ENCODE measurements around the gene SSU72.
"Not testable (repeated sequence)": the region's sequence is repeated elsewhere in the genome, so short reads cannot be mapped to it uniquely, and the experiment has no call there.

Gene SSU72

DNA sequence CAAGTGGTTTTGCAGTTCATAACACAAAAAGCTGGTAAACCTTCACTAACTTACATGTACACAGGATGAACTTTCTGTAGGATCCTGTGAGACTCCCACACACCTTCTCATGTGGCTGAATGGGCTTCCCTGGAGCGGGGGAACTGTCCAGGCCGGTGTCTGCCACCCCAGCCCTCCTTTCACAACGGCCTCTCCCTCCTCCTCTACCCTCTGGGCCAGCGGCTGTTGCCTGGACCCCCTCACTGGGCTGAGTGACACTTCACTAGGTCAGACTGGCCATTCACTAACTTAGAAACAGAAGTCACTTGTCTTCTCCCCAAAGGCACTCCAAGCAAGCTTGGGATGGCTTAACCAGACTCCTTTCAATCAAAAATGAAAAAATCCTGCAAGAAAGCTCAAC is 16.1 kb downstream of the SSU72 start:
- no peak for DNase-seq (ENCODE audit: low spot score)

DNA sequence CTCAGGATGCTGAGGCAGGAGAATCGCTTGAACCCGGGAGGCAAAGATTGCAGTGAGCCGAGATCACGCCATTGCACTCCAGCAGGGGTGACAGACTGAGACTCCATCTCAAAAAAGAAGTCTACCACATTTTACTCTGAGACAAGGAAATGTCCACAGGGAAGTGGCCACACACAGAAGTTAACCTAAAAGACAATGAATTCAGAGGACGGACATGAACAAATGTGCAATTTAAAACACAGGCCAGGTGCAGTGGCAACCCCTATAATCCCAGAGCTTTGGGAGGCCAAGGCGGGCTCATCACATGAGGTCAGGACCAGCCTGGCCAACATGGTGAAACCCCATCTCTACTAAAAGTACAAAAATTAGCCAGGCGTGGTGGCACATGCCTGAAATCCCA is 17.0 kb downstream of the SSU72 start:
- not testable (repeated sequence) for DNase-seq (ENCODE audit: low spot score)

DNA sequence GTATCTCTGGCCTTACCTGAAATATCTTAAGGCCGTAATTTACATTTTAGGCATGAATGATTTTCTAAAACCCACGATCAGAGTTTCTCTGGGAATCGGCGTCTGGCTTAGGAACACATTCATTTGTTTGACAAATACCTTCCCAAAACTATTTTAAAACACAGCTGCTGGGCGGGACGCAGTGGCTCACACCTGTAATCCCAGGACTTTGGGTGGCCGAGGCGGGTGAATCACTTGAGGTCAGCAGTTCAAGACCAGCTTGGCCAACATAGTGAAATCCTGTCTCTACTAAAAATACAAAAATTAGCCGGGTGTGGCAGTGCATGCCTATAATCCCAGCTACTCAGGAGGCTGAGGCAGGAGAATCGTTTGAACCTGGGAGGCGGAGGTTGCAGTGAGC is 17.7 kb downstream of the SSU72 start:
- DNase-seq (ENCODE audit: low spot score): not testable (repeated sequence)

GRCh38 chr1:1556505-1556904 is 18.2 kb downstream of the SSU72 start:
- no peak for DNase-seq (ENCODE audit: low spot score)

DNA sequence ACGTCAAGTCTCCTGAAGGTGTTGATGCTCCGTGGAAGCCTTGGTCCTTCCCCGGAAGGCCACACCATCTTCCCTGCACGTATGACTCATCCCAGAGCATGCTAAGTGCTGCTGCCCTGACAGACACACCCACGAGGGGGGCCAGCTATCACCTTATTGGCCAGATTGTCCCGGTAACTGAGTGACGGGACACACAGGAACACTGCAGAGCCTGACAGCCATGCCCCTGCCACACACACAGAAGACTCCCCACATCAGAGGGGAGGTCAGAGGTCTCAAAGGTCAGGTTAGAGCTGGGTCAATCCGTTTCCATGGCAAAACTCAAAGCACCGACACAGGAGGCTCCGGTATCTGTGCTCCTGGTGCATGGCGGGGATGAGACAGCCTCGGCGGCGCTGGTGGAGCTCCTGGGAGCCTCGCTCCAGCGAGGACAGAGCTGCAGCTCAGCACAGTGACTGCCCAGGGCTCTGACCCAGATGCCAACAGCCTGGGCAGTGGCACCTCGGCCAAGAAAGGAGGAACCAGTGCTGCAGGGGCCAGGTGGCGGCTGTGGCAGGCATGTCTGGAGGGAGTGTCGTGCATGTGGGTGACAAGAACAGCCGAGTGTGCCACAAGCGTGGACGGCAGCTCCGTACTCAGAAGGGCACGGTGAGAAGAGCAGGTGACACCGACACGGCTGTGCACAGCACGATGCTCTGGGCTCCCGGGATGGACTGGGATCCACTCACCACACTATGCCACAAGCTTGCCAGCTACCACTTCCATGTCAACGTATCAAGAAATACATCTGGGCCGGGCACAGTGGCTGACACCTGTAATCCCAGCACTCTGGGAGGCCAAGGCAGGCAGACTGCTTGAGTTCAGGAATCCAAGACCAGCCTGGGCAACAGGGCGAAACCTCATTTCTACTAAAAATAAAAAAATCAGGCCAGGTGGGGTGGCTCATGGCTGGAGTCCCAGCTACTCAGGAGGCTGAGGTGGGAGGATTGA is 19.4 kb downstream of the SSU72 start:
- DNase-seq (ENCODE audit: low spot score): peak; percentile 38

GRCh38 chr1:1554550-1554925 is 20.1 kb downstream of the SSU72 start:
- DNase-seq (ENCODE audit: low spot score): no peak

- DNase-seq (ENCODE audit: low spot score): no peak
Measured at GRCh38 chr1:1553821-1554494, 20.7 kb downstream of the SSU72 start.

DNA sequence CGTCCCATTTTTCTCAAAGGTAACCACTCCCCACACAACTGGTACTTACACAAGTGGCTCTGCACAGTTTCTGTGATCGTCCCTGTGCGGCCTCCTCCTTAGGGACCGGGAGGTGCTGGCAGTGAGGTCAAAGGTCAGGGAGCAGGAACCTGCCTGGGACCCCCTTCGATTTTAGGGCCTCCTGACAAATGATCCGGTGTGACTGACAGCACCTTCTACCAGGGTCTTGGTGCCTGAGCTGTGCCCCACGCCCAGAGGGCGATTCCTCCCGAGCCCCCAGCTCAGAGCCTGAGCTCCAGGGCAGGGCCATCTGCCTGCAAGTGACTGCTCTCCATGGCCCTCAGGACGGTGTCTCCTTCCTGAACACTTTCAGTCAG is 22.4 kb downstream of the SSU72 start:
- no peak for DNase-seq (ENCODE audit: low spot score)

- no peak for DNase-seq (ENCODE audit: low spot score)
Measured at GRCh38 chr1:1551524-1552262, 23.0 kb downstream of the SSU72 start.

- peak; percentile 34 for DNase-seq (ENCODE audit: low spot score)
Measured at GRCh38 chr1:1550591-1551432, 23.9 kb downstream of the SSU72 start.

DNA sequence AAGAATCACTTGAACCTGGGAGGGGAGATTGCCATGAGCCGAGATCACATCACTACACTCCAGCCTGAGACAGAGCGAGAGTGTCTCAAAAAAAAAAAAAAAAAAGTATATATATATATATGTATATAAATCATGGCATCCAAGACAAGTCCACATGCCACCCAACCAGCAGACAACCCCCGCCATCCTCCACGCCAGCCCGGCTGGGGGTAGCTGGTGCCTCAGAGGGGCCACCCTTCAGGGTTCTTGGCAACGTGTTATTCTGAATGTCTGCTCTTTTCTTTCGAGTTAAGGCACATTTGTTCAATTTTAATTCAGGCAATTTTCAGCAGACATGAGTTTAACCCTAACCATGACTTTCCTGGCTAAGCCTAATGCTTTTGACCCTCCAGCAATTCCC is 24.6 kb downstream of the SSU72 start:
- no peak for DNase-seq (ENCODE audit: low spot score)

GRCh38 chr1:1548591-1548990 is 26.1 kb downstream of the SSU72 start:
- no peak for DNase-seq (ENCODE audit: low spot score)

DNA sequence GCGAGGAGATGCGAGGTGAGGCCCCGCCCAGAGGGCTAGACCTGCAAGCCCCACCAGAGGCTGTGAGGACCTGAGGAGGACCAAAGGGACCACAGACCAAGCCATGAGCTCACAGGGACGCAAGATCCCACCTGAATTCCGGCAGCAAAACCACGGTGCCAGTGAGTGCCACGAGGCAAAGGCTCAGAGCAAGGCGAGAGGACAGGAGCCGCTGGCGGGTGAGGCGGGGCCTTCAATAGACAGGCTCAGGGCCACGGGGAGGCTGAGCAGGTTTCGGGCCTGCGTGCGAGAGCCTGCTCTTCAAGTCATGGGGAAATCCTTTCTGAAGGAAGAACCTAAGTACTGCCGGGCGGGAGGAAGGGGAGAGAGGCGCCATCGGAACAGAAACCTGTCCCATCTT is 27.2 kb downstream of the SSU72 start:
- no peak for DNase-seq (ENCODE audit: low spot score)

DNA sequence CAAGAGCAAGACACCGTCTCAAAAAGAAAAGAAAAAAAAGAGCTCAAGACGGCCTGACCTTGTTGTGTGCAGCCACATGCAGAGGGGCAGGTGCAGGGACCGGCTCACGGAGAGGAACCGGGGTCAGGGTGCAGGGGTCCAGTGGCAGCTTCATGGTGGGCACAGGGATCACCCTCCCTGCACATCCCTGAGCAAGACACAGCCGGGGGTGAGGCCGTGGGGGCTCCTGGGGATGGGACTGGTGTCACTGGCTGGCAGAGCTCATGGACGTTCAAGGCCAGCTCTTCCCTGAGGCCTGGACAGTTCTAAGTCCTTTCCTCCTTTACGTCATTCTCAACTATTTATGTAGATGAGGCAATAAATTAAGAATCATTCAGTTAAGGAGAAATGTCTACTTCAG is 27.7 kb downstream of the SSU72 start:
- no peak for DNase-seq (ENCODE audit: low spot score)

DNA sequence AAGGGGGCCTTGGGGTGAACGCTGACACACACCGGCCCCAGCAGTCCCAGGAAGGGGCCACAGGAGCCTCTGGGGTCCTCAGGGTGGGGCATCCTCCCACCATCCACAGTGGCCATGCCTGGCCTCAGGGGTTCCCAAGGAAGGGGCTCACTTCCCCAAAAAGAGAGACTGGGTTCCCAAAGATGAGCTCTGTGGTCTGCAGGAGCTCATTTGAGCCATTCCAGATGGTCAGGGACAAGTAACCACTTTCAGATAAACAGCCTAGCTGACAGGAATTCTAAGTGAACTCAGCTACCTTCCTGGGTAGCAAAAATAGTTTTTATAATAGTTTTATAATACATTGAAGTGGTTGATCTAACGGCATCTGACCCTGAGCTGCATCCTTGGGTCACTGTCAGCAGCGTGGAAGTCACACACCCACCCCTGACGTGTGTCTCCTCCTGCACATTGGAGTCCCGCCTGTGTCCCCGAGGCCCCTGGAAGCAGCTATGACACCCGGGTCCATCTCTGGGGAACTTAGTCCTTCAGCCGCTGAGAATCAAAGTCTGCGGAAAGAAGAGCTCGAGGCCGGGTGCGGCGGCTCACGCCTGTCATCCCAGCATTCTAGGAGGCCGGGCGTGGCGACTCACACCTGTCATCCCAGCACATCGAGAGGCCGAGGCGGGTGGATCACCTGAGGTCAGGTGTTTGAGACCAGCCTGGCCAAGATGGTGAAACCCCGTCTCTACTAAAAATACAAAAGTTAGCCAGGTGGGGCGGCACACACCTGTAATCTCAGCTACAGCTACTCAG is 28.5 kb downstream of the SSU72 start:
- no peak for DNase-seq (ENCODE audit: low spot score)

DNA sequence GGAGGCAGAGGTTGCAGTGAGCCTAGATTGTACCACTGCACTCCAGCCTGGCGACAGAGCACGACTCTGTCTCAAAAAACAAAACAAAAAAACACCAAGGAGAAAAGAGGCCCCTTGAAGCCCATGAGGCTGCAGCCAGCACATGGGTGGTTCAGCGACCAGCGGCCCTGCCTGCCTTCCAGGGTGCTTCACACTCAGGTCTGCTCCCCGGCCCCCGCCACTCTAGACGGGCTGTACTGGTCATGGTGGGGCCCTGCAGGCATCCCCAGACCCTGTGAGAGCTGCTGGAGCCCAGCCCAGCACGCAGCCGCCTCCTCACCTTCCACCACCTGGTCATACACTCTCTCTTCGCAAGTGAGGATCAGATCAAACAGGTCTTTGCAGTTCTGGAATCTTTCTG is 30.1 kb downstream of the SSU72 start:
- DNase-seq (ENCODE audit: low spot score): no peak

- no peak for DNase-seq (ENCODE audit: low spot score)
Measured at GRCh38 chr1:1543706-1544099, 31.0 kb downstream of the SSU72 start.

DNA sequence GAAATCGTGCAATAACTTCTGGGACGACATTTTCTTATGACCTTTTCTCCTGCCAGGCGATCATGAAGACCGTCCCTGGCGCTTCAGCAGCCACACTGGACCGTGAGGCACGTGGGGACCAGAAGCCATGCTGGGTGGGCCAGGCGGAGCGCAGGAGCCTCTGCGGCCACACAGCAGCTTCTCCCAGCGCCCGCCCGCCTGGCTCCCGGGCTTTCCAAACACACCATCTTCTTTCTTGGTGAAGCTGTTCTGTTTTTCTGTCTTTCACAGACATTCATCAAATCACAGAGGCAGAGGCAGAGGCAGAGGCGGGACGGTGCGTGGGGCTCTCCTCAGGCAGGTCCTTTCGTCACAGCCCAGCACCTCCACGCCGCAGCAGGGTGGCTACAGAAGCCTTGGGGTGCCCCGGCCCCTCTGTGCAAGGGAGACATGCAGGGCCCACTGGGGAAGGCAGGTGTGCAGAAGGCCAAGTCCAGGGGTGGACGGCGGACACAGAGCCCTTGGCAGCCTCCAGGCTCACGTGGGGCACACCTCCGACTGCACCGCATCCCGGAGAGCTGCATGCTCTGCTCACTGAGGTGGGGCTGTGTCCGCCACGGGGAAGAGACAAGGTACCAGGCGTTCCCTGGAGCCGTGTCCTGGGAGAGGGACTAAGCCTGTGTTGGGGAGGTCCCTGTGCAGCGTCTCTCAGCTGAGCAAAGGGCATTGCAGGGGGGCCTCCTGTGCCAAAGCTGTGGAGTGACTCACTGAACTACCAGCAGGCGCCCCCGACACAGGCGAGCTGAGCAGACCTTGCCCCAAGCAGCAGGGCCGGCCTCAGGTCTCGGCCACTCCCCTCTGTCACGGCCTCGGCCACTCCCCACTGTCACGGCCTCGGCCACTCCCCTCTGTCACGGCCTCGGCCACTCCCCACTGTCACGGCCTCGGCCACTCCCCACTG is 31.6 kb downstream of the SSU72 start:
- DNase-seq (ENCODE audit: low spot score): no peak

DNA sequence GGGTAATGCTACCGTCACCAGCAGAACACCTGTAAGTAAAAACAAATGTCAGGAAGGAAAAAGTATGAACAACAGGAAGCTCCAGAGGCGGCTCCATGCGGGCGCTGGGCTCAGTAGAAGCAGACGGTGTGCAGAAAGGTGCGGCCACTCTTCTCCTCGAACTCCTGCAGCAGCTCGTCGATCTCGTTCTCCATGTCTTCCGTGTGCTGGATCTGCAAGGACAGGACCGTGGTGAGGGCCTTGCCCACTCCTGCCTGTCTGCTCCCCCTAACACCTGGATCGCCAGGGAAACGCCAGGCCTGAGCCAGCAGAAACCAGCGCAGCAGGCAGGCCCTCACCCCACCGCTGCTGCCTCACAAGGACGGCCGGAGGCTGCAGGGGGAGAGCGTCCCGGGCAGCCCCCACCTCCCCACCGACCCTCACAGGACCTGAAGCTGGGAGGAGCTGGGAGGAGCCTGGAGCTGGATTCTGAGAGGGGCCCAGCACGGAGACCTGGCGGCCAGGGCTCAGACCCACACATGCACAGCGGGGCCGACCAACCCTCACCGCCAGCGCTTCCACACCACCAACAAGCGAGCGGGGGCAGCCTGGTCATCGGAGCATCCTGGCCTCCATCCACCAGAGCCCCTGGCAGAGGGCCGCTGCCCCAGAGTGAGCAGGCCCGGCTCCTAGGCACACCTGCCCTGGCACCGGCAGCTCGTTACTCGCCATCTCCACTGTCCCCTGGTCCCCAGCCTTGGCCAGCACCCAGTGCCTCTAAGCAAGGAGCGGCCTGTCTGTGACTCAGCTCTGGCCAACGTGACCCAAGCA is 32.5 kb downstream of the SSU72 start:
- no peak for DNase-seq (ENCODE audit: low spot score)
